GM23338 (cell line): ENCODE results near the gene HNF1B. TPM values are rescaled to one million over a fixed set of nuclear protein-coding genes. Genes with fewer than 3 reads are reported as not detected.

Source experiments
- ATAC-seq: fragments of 200-7000 bp; cut with Tn5 transposase; 3 replicates; pipeline ENCODE4 v1.9.1; 2020
- DNase-seq: peaks from one replicate; pipeline ENCODE4 v3.0.0-alpha.2; 2015; ENCODE audit warnings: low spot score
- H2AFZ ChIP-seq: fragments of 200-600 bp; sonication (generic); 2 replicates; pipeline ENCODE4 v1.8.0; 2016; ENCODE audit warnings: antibody characterized with exemption, mild to moderate bottlenecking, moderate library complexity
- H3F3A ChIP-seq: fragments of 200-600 bp; sonication (generic); replicated peaks from 2 replicates; pipeline ENCODE4 v1.8.0; 2017; ENCODE audit warnings: antibody characterized with exemption, mixed run types, low read depth
- H3K27ac ChIP-seq: fragments of 200-600 bp; sonication (generic); 2 replicates; pipeline ENCODE4 v1.6.1; 2016; ENCODE audit warnings: low read depth
- H3K27me3 ChIP-seq: fragments of 200-600 bp; sonication (generic); 2 replicates; pipeline ENCODE4 v1.8.0; 2016; ENCODE audit warnings: mild to moderate bottlenecking, mixed run types, moderate library complexity; ENCODE audit not compliant: insufficient read depth
- H3K36me3 ChIP-seq: fragments of 200-600 bp; sonication (generic); 2 replicates; pipeline ENCODE4 v1.8.0; 2016; ENCODE audit warnings: mild to moderate bottlenecking; ENCODE audit not compliant: insufficient read depth
- H3K4me1 ChIP-seq: fragments of 200-600 bp; sonication (generic); 2 replicates; pipeline ENCODE4 v1.8.0; 2016; ENCODE audit warnings: mild to moderate bottlenecking, moderate library complexity; ENCODE audit not compliant: insufficient read depth
- H3K4me2 ChIP-seq: fragments of 200-600 bp; sonication (generic); 2 replicates; pipeline ENCODE4 v1.7.1; 2017; ENCODE audit warnings: mixed run types
- H3K4me3 ChIP-seq: fragments of 200-600 bp; sonication (generic); 2 replicates; pipeline ENCODE4 v1.6.1; 2016; ENCODE audit warnings: mixed run types
- H3K79me2 ChIP-seq: fragments of 200-600 bp; sonication (generic); replicated peaks from 2 replicates; pipeline ENCODE4 v1.8.0; 2017; ENCODE audit warnings: mild to moderate bottlenecking; ENCODE audit not compliant: insufficient read depth
- H3K9me2 ChIP-seq: fragments of 200-600 bp; sonication (generic); 2 replicates; pipeline ENCODE4 v1.8.0; 2017; ENCODE audit not compliant: insufficient read depth
- H4K20me1 ChIP-seq: fragments of 200-600 bp; sonication (generic); replicated peaks from 2 replicates; pipeline ENCODE4 v1.8.0; 2017; ENCODE audit warnings: mild to moderate bottlenecking; ENCODE audit not compliant: insufficient read depth
- H3K27ac Mint-ChIP-seq: 2 replicates; pipeline ENCODE4 v1.8.0; 2020; ENCODE audit warnings: inconsistent platforms, mild to moderate bottlenecking, moderate library complexity, mixed read lengths
- H3K27me3 Mint-ChIP-seq: 3 replicates; pipeline ENCODE4 v1.8.0; 2022; ENCODE audit warnings: low read depth, mild to moderate bottlenecking, moderate library complexity, mixed read lengths, inconsistent platforms; ENCODE audit not compliant: insufficient read depth, poor library complexity
- H3K36me3 Mint-ChIP-seq: 3 replicates; pipeline ENCODE4 v1.8.0; 2021; ENCODE audit warnings: low read depth, mild to moderate bottlenecking, inconsistent platforms, moderate library complexity, mixed read lengths
- H3K4me1 Mint-ChIP-seq: 3 replicates; pipeline ENCODE4 v1.8.0; 2020; ENCODE audit warnings: mild to moderate bottlenecking, inconsistent platforms, mixed read lengths
- H3K4me3 Mint-ChIP-seq: 3 replicates; pipeline ENCODE4 v1.8.0; 2021; ENCODE audit warnings: moderate library complexity, mild to moderate bottlenecking, inconsistent platforms, mixed read lengths
- H3K9me3 Mint-ChIP-seq: 3 replicates; pipeline ENCODE4 v1.8.0; 2020; ENCODE audit warnings: moderate library complexity, mild to moderate bottlenecking, inconsistent platforms, mixed read lengths
- CREB1 ChIP-seq: fragments of 250-450 bp; sonication (Bioruptor Pico); IDR thresholded peaks from 2 replicates; pipeline ENCODE4 v1.5.0; 2020; ENCODE audit warnings: low read depth, mild to moderate bottlenecking, moderate library complexity
- EZH2phosphoT487 ChIP-seq: fragments of 200-600 bp; sonication (generic); IDR thresholded peaks from one replicate; pipeline ENCODE4 v1.8.1; 2018; ENCODE audit warnings: antibody characterized with exemption; ENCODE audit not compliant: unreplicated experiment
- POLR2AphosphoS5 ChIP-seq: IDR thresholded peaks from 2 replicates; pipeline ENCODE4 v1.6.1; 2016; ENCODE audit warnings: antibody characterized with exemption, low read depth
- ZNF331 ChIP-seq: fragments of 250-450 bp; sonication (Bioruptor Pico); IDR thresholded peaks from 2 replicates; pipeline ENCODE4 v1.5.0; 2020; ENCODE audit warnings: low read depth, mild to moderate bottlenecking, moderate library complexity
- polyA plus RNA-seq: library from polyadenylated mRNA; unstranded; fragments of >200 nt; fragmentation: Nextera tagmentation; extraction: Ambion mirVana; gene quantifications from 2 replicates; pipeline ENCODE4 v1.2.1, GENCODE V29; 2016
- total RNA-seq: library from RNA; depleted of rRNA; stranded (reverse); fragments of >200 nt; shearing (Covaris generic); gene quantifications from 2 replicates; pipeline ENCODE4 v1.2.3, GENCODE V29; 2014
- TF ChIP-seq, protein P1 (sequence below), 2 experiments: fragments of 200-600 bp in 1 of 2; sonication (generic) in 1 of 2; conservative IDR thresholded peaks; 2 replicates each; pipeline versions ENCODE4 v1.5.1 to v1.6.1; 2016 to 2017; ENCODE audit warnings: antibody characterized with exemption in 2 of 2, low read depth in 2 of 2, mild to moderate bottlenecking in 2 of 2, moderate library complexity in 1 of 2
- TF ChIP-seq, protein P2 (sequence below): IDR thresholded peaks from 2 replicates; pipeline ENCODE4 v1.6.1; 2016; ENCODE audit warnings: antibody characterized with exemption
- TF ChIP-seq, protein P3 (sequence below): IDR thresholded peaks from one replicate; pipeline ENCODE4 v1.6.1; 2018; ENCODE audit warnings: antibody characterized with exemption; ENCODE audit not compliant: unreplicated experiment

The HNF1B gene
- total and polyA plus RNA-seq, 2 experiments from 2014 or later = 0.07 to 0.19 TPM

DNA sequence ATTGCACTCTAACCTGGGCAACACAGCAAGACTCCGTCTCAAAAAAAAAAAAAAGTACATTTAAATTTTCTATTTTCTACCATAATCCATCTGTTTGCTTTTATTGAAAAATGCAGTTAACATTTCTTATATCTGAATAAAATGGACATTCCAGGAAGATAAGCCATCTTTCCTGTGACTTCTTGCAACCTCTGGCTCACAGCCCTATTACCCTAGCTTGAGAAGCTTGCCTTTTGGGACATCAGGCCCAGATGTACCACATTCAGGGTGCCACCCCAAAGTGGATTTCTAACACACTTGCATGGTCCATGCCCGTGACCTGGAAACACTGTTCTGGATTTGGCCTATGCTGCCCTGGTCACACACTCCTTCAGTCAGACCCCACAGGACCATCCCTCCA is 71.5 kb downstream of the HNF1B start:
- ATAC-seq (no peak), DNase-seq (no peak)
- H3K36me3 ChIP-seq = no peaks in the 10 kb centered on the region
- H3F3A ChIP-seq = no peaks in the 10 kb centered on the region
- peaks cover 9% of the 10 kb centered on the region for H3K27me3 Mint-ChIP-seq
- H3K4me3 ChIP-seq = no peak overlapping the region
- TF ChIP-seq, protein P1, sequence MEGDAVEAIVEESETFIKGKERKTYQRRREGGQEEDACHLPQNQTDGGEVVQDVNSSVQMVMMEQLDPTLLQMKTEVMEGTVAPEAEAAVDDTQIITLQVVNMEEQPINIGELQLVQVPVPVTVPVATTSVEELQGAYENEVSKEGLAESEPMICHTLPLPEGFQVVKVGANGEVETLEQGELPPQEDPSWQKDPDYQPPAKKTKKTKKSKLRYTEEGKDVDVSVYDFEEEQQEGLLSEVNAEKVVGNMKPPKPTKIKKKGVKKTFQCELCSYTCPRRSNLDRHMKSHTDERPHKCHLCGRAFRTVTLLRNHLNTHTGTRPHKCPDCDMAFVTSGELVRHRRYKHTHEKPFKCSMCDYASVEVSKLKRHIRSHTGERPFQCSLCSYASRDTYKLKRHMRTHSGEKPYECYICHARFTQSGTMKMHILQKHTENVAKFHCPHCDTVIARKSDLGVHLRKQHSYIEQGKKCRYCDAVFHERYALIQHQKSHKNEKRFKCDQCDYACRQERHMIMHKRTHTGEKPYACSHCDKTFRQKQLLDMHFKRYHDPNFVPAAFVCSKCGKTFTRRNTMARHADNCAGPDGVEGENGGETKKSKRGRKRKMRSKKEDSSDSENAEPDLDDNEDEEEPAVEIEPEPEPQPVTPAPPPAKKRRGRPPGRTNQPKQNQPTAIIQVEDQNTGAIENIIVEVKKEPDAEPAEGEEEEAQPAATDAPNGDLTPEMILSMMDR (conservative IDR thresholded peaks at IDR 0.05; ENCODE audit: low read depth in 2 of 2) = no peak
- TF ChIP-seq, protein P2, sequence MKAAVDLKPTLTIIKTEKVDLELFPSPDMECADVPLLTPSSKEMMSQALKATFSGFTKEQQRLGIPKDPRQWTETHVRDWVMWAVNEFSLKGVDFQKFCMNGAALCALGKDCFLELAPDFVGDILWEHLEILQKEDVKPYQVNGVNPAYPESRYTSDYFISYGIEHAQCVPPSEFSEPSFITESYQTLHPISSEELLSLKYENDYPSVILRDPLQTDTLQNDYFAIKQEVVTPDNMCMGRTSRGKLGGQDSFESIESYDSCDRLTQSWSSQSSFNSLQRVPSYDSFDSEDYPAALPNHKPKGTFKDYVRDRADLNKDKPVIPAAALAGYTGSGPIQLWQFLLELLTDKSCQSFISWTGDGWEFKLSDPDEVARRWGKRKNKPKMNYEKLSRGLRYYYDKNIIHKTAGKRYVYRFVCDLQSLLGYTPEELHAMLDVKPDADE = no peak
- H3K4me3 Mint-ChIP-seq = no peak overlapping the region
- no peak overlapping the region for H3K4me2 ChIP-seq
- H3K79me2 ChIP-seq = no peaks in the 10 kb centered on the region
- H3K9me3 Mint-ChIP-seq = peaks cover under 1% of the 10 kb centered on the region; the same call in 1 of the 3 replicates
- H3K9me2 ChIP-seq = no peaks in the 10 kb centered on the region
- H2AFZ ChIP-seq = no peak overlapping the region
- H4K20me1 ChIP-seq = no peaks in the 10 kb centered on the region
- H3K27ac Mint-ChIP-seq = no peak overlapping the region
- H3K4me1 Mint-ChIP-seq = no peaks in the 10 kb centered on the region
- no peak overlapping the region for H3K27ac ChIP-seq
- no peaks in the 10 kb centered on the region for H3K36me3 Mint-ChIP-seq
- no peaks in the 10 kb centered on the region for H3K4me1 ChIP-seq
- no peaks in the 10 kb centered on the region for H3K27me3 ChIP-seq

DNA sequence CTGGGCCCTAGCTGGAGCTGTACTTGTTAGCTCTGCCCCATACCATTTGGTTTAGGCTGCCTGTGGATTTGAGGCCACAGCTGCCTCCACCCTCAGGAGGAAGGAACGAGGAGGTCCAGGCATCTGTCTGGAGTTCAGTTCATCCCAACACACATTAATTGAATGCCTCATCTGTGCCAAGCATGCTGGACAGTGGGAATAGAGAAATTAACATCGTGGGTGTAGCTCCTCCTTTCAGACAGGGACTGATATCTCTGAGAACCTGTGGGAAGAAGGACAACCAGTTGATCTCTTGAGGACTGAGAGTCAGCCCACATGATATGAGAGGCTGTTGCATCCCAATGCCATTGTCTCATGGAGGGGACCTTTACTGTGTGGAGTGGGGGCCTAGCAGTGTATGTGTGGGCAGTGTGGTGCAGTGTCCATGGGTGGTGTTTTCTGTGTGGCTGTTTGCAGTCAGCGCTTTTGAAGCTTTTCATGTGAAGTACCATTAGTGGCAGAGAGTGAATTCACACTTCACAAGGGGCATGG is 72.2 kb downstream of the HNF1B start:
- H3K27me3 Mint-ChIP-seq = peaks cover 9% of the 10 kb centered on the region
- H3K9me3 Mint-ChIP-seq = no peaks in the 10 kb centered on the region
- DNase-seq (no peak), ATAC-seq (no peak)
- no peak overlapping the region for H3K27ac Mint-ChIP-seq
- Histone ChIP-seq H3K27ac (no peak overlapping the region), H3K4me2 (no peak overlapping the region), H3K4me3 (no peak overlapping the region), H2AFZ (no peak overlapping the region), H3K9me2 (no peaks in the 10 kb centered on the region), H3K79me2 (no peaks in the 10 kb centered on the region), H3F3A (no peaks in the 10 kb centered on the region), H3K36me3 (no peaks in the 10 kb centered on the region), H3K4me1 (no peaks in the 10 kb centered on the region), H4K20me1 (no peaks in the 10 kb centered on the region), H3K27me3 (no peaks in the 10 kb centered on the region)
- no peaks in the 10 kb centered on the region for H3K36me3 Mint-ChIP-seq
- no peaks in the 10 kb centered on the region for H3K4me1 Mint-ChIP-seq
- no peak overlapping the region for H3K4me3 Mint-ChIP-seq
- TF ChIP-seq EZH2phosphoT487 (no peak), CREB1 (CRISPR knock-in tag) (no peak), ZNF331 (no peak), POLR2AphosphoS5 (no peak)
- TF ChIP-seq, protein P2 = no peak
- TF ChIP-seq, protein P3, sequence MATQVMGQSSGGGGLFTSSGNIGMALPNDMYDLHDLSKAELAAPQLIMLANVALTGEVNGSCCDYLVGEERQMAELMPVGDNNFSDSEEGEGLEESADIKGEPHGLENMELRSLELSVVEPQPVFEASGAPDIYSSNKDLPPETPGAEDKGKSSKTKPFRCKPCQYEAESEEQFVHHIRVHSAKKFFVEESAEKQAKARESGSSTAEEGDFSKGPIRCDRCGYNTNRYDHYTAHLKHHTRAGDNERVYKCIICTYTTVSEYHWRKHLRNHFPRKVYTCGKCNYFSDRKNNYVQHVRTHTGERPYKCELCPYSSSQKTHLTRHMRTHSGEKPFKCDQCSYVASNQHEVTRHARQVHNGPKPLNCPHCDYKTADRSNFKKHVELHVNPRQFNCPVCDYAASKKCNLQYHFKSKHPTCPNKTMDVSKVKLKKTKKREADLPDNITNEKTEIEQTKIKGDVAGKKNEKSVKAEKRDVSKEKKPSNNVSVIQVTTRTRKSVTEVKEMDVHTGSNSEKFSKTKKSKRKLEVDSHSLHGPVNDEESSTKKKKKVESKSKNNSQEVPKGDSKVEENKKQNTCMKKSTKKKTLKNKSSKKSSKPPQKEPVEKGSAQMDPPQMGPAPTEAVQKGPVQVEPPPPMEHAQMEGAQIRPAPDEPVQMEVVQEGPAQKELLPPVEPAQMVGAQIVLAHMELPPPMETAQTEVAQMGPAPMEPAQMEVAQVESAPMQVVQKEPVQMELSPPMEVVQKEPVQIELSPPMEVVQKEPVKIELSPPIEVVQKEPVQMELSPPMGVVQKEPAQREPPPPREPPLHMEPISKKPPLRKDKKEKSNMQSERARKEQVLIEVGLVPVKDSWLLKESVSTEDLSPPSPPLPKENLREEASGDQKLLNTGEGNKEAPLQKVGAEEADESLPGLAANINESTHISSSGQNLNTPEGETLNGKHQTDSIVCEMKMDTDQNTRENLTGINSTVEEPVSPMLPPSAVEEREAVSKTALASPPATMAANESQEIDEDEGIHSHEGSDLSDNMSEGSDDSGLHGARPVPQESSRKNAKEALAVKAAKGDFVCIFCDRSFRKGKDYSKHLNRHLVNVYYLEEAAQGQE = no peak
